Activated CD8-positive, alpha-beta memory T cell treated with anti-CD3 and anti-CD28 coated beads, Interleukin-2, amount 50 U/mL, for 48 hours (primary cell): ENCODE measurements around the gene NSG1.

Source experiments
- DNase-seq: peaks from one replicate; pipeline ENCODE4 v3.0.0-alpha.2; 2020

Gene NSG1

DNA sequence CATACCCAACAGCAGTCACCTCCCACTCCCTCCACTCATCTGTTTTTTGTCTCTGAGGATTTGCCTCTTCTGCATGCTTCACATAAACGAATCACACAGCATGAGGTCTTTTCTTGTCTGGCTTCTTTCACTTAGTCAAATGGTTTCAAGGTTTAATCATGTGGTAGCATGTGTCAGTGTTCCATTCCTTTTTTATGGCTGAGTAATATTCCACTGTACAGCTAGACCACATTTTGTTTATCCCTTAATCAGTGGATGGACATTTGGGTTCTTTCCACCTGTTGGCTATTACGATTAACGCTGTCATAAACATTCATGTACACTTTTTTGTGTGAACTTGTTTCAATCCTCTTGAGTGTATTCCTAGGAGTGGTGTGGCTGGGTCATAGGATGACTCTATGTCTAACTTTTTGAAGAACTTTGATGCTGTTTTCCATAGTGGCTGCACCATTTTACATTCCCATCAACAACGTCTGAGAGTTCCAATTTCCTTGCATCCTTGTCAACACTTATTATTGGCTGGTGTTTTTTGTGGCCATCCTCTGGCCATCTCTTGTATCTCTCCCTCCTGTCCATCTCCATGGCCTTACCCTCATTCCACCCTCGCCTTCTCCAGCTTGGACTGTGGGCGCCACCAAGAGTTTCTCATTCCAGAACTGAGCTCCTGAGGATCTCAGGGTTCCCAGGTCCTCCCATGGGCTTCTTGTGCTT lies 12.4 kb upstream of the NSG1 start:
- DNase-seq = no peak

DNA sequence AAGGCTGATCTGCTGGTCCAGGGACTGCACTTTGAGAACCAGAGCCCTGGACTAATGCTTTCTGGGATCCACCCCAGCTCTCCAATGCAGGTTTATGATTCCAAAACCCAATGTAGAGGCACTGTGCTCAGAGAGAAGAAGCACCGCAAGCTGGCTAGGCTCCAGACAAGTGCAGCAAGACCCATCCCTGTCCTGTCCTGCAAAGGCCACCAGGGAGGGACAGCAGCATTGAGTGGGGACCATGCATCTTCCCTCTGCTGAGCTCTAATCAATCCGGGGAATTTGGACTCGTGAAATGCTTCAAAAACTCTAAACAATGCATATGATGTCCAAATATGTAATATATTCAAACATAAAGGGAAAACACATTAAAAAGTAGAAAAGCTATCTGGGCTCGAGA lies 10.8 kb upstream of the NSG1 start:
- no peak for DNase-seq

- no peak for DNase-seq
These were observed 9.7 kb upstream of the NSG1 start for GRCh38 chr4:4377191-4377590.

- DNase-seq = no peak
These were observed 9.0 kb upstream of the NSG1 start for GRCh38 chr4:4377732-4378460.

DNA sequence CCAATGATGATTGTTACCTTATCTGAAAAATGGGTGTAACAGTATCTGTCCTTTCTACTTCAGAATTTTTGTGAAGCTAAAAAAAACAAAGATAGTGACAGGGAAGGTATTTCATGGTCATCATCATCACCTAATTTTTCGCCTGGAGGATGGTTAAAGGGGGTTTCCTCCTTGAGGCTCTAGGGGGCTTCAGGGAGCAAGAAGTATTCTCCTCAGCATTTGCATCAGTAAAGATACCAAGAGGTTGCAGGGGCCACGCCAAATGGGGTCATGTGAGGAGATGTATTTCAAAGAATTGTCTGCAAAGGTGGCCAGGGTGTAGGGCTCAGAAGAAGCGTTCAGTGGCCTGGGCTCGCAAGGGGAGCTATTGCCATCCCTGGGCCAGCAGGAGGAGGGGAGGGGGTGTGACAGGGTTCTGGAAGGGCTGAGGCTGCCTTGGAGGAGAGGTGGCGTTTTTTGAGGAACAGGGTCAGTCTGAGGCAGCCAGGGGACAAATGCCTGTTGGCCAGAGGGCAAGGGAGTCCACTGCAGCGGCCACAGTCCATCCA lies 7.3 kb upstream of the NSG1 start:
- no peak for DNase-seq

GRCh38 chr4:4383085-4383484 lies 3.8 kb upstream of the NSG1 start:
- no peak for DNase-seq

- DNase-seq = no peak
These were observed 2.1 kb upstream of the NSG1 start for GRCh38 chr4:4384837-4385236.

DNA sequence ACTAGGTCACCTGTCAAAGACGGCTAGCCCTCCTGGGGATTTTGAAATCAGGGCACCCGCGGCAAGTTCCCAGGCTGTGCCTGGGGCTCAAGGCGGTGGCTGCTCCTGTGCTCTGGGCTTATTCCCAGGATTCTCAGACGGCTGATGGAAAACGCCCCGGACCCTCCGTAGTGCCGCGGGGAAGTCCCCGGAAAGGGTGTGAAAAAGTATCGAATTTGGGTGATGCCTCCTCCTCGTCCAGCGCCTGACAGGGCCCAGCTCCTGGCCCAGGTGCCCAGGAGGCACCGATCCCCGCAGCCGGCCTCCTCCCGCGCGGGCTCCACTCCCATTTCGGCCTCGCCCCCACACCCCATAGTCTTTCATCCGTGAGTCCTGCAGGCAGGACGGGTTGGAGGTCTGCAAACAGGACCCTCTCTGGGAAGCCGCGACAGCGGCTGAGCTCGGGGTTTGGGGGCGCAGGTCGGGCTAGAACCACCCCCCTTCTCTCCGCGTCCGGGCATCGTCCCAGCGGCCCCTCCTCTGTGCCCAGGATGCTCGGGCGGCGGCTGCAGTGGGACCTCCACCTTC lies 1.1 kb upstream of the NSG1 start:
- DNase-seq = no peak

DNA sequence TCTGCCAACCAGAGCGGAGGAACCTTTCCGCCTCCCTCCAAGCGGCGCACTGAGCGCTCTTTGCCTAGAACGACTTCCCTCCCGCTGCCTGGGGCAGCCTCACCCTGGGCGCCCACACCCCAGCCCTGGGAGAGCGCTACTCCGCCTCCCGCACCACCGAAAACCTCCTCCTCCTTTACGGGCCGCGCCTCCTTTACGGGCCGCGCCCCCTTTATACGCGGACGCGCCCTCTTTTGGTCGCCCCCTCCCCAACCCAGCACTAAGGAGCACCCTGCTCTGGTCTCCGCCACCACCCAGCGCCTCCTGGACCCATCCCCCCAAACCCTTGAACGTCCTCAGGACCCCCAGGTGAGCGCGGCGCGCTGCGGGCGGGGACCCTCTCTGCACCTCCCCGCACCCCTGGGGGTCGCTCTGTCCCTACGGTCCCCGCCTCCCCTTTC lies 586 bp upstream of the NSG1 start:
- DNase-seq = peak; percentile 63

DNA sequence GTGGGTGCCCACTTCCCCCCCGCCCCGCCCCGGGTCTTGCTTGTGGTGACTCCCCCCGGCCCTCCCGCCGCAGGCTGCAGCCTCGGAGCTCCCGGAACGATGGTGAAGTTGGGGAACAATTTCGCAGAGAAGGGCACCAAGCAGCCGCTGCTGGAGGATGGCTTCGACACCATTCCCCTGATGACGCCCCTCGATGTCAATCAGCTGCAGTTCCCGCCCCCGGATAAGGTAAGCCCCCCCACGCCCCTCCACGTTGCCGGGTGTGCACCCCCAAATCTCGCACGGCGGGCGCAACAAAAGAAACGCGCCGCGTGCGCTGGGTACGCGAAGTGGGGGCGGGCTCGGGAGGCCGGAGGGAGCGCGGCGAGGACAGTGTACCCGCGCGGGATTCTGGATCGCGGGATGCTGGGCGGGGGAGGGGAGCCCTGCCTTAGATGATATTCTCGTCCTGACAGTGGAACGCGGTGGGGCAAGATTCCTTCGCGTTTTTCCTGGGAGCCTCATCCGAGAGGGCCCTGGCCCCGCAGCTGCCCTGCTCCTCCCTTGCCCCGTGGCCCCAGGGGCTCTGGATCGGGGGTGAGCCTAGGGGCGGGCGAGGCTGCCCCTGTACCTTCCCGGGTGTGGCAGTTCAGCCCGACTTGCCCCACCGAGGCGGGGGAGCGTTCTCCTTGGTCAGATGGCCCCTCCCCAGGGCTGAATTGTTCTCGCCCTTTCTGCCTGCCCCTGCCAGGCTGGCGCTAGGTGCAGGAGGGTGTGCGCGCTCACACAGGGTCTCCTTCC lies 819 bp downstream of the NSG1 start:
- no peak for DNase-seq

DNA sequence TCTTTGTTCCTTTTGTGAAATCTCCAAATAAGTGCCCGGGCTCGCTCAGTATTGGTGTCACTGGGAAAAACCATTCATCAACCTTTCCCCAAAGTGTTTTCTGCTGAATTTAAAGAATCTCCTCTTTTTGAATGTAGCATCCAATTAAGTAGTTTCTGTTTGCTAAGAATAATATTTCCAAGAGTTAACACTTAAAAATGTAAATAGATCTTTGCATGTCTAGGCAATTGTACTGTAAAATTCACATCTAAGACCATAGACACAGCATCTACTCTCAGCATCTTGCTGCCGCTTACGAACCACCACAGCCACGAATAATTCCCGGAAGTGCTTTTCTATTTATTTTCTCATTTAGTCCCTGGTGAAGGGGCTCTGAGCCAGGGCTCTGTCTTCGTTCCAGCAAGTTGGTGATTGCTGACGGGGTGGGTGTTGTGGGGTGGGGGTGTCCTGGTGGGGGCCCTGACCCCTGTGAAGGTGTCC lies 1.4 kb downstream of the NSG1 start:
- DNase-seq = no peak

DNA sequence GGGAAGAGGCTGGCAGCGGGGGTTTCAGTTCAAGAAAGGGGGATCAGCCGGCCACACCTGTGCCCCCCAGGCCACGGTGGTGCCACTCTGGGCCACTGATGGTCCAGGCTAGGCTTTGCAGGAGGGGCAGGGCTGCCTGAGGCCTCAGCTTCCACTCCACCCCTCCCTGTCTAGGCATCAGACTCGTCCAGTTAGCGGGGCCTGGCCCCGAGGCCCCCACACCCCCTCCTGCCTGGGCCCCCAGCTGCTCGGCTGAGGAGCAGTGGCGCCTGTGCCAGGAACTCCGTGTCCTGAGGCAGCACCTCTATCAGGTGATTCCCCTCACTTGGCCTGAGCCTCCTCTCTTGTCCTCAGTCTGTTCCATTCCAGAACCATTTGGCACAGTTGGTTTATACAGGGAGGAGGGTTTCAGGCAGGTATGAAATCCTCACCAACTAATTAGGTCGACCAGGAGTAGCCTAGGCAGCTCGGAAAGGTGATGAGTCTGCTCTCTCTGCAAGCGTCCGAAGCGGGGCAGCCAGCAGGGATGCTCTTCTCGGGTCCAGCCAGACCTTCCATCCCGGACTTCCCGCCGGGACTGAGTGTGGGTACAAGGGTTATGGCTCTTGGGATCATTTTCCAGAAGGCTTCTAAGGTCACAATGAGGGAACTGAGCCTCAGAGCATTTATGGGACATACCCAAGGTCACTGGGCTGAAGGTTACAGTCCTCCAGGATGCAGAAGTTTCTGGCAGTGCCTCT lies 2.1 kb downstream of the NSG1 start:
- DNase-seq = no peak

- no peak for DNase-seq
These were observed 3.1 kb downstream of the NSG1 start for GRCh38 chr4:4390046-4390445.

- no peak for DNase-seq
These were observed 3.8 kb downstream of the NSG1 start for GRCh38 chr4:4390515-4391240.

GRCh38 chr4:4391866-4392265 lies 5.0 kb downstream of the NSG1 start:
- no peak for DNase-seq

DNA sequence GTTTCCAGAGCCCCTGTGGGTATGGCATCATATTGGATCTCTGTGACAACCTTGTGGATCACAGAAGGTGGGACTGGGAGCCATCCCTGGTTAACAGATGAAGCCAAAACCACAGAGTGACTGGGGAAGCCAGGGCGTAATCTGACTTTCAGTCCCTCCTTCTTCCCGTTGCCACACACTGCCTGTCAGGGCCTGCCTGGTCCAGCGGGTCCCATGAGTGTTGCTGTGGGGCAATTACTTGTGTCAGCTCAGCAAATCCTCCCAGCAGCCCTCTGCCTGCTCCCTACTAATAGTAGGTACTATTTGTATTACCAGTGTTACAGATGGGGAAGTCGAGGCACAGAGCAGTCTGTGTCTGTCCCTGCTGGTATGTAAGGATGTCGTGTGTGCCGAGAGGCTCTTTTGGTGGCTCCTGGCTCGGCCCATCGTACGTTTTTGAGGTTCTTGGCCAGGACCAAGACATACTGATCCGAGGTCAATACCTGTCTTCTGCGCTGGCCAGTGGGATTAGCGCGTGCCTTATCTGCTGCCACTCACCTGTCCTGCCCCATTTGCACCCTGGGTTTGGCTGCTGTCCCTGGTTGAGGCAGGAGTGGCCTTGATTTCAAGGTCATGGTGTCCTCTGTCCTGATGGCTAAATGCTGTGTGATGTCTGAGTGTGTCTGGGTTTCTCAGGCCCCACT lies 5.7 kb downstream of the NSG1 start:
- DNase-seq = no peak

- no peak for DNase-seq
These were observed 7.7 kb downstream of the NSG1 start for GRCh38 chr4:4394644-4395043.

DNA sequence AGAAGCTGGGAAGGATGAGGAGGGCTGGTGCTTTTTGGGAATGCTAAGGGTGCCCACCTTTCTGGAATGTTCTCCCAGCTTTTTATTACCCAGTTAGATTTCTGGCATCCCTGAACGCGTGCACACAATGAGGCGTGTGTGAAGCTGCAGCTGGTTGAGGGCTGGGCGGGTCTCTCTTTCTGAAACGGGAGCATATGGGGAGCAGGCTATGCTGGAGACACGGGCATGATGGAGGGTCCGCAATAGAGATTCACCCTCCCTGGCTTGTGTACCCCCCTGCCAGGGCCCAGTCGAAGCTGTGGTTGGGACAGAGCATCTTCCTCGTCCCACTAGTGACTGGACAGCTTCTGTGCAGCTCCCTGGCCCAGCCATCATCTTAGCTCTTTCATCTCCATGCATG lies 8.5 kb downstream of the NSG1 start:
- no peak for DNase-seq

GRCh38 chr4:4395849-4396627 lies 9.1 kb downstream of the NSG1 start:
- DNase-seq = no peak
